SU-DHL-6 (cell line): ENCODE measurements around the gene RNF31.

Experiments used
- H2AFZ ChIP-seq: fragments of 200-600 bp; sonication (generic); 2 replicates; pipeline ENCODE4 v1.6.1; 2014; ENCODE audit warnings: low read depth, mild to moderate bottlenecking, moderate library complexity, mixed read lengths, antibody characterized with exemption, low read length; ENCODE audit not compliant: severe bottlenecking
- H3F3A ChIP-seq: fragments of 200-600 bp; shearing (Covaris generic); 2 replicates; pipeline ENCODE4 v1.6.0; 2016; ENCODE audit warnings: antibody characterized with exemption, mild to moderate bottlenecking; ENCODE audit not compliant: insufficient read depth
- H3K27ac ChIP-seq: fragments of 200-600 bp; sonication (generic); 2 replicates; pipeline ENCODE4 v1.5.1; 2016; ENCODE audit warnings: low read depth, mild to moderate bottlenecking, low read length, moderate library complexity, mixed read lengths
- H3K27me3 ChIP-seq: fragments of 200-600 bp; sonication (generic), shearing (Covaris generic); 2 replicates; pipeline ENCODE4 v1.6.0; 2014; ENCODE audit warnings: mild to moderate bottlenecking, low read length
- H3K36me3 ChIP-seq: fragments of 200-600 bp; sonication (generic); 2 replicates; pipeline ENCODE4 v1.6.1; 2014; ENCODE audit warnings: mild to moderate bottlenecking, low read length, mixed read lengths
- H3K4me2 ChIP-seq: fragments of 300-600, 200-600 bp; shearing (Covaris generic), sonication (generic); 2 replicates; pipeline ENCODE4 v1.6.0; 2014; ENCODE audit warnings: low read length, low read depth, mild to moderate bottlenecking; ENCODE audit not compliant: poor library complexity, severe bottlenecking
- H3K4me3 ChIP-seq: fragments of 200-600 bp; sonication (generic); 2 replicates; pipeline ENCODE4 v1.5.1; 2014; ENCODE audit warnings: antibody characterized with exemption, low read length, mild to moderate bottlenecking, mixed read lengths; ENCODE audit not compliant: insufficient read depth, poor library complexity, severe bottlenecking
- H3K79me2 ChIP-seq: fragments of 200-600 bp; sonication (generic); 2 replicates; pipeline ENCODE4 v1.6.1; 2014; ENCODE audit warnings: mild to moderate bottlenecking, low read length, moderate library complexity; ENCODE audit not compliant: insufficient read depth
- H3K9ac ChIP-seq: fragments of 200-600 bp; sonication (generic); 2 replicates; pipeline ENCODE4 v1.7.0; 2014; ENCODE audit warnings: mild to moderate bottlenecking, low read length
- H3K9me2 ChIP-seq: fragments of 200-600 bp; sonication (generic); replicated peaks from 2 replicates; pipeline ENCODE4 v1.6.1; 2014; ENCODE audit warnings: low read length; ENCODE audit not compliant: insufficient read depth
- H3K9me3 ChIP-seq: fragments of 200-600 bp; sonication (generic); 2 replicates; pipeline ENCODE4 v1.6.1; 2014; ENCODE audit warnings: low read length, mixed read lengths; ENCODE audit not compliant: insufficient read depth
- H4K20me1 ChIP-seq: fragments of 200-600 bp; sonication (generic); 2 replicates; pipeline ENCODE4 v1.6.1; 2014; ENCODE audit warnings: low read depth, mild to moderate bottlenecking, antibody characterized with exemption, low read length, moderate library complexity, mixed read lengths
- CTCF ChIP-seq: fragments of 200-600 bp; sonication (generic); IDR thresholded peaks from one replicate; pipeline ENCODE4 v1.5.1; 2017; ENCODE audit warnings: antibody characterized with exemption, mild to moderate bottlenecking, low read length, moderate library complexity; ENCODE audit not compliant: insufficient read depth, poor library complexity, severe bottlenecking
- EZH2phosphoT487 ChIP-seq: fragments of 200-600 bp; sonication (generic), shearing (Covaris generic); conservative IDR thresholded peaks from 2 replicates; pipeline ENCODE4 v1.6.1; 2018; ENCODE audit warnings: mild to moderate bottlenecking, antibody characterized with exemption, low read length, moderate library complexity, mixed read lengths

Gene RNF31

DNA sequence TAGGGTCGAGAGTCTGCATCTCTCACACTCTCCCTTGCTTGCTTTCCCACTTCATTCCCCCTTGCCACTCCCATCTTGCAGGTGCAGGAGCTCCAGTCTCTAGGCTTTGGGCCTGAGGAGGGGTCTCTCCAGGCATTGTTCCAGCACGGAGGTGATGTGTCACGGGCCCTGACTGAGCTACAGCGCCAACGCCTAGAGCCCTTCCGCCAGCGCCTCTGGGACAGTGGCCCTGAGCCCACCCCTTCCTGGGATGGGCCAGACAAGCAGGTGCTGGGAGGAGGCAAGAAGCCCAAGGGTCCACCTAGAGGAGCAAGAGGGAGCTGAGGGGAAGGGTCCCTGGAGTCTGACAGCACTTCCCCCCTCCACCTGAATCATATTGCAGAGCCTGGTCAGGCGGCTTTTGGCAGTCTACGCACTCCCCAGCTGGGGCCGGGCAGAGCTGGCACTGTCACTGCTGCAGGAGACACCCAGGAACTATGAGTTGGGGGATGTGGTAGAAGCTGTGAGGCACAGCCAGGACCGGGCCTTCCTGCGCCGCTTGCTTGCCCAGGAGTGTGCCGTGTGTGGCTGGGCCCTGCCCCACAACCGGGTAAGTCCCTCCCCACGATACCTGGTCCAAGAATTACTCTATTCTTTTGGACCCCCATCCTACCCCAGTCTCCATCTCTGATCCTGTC is 4.2 kb downstream of the RNF31 start:
- H3K27me3 ChIP-seq = no peaks in the 10 kb centered on the region
- H3K9me2 ChIP-seq = no peaks in the 10 kb centered on the region
- no peaks in the 10 kb centered on the region for H3K36me3 ChIP-seq
- H3K4me3 ChIP-seq = no peak overlapping the region
- no peak overlapping the region for H3K9ac ChIP-seq
- H3K9me3 ChIP-seq = no peaks in the 10 kb centered on the region
- TF ChIP-seq CTCF (no peak), EZH2phosphoT487 (no peak)
- peaks cover 14% of the 10 kb centered on the region for H3K79me2 ChIP-seq
- H4K20me1 ChIP-seq = no peaks in the 10 kb centered on the region
- no peak overlapping the region for H2AFZ ChIP-seq
- no peak overlapping the region for H3K27ac ChIP-seq
- H3F3A ChIP-seq = 0 out of 2 replicates have a peak, but pooled peaks cover 3% of the 10 kb centered on the region
- H3K4me2 ChIP-seq = no peak overlapping the region

- Histone ChIP-seq H3K36me3 (no peaks in the 10 kb centered on the region), H3F3A (no peaks in the 10 kb centered on the region), H4K20me1 (no peaks in the 10 kb centered on the region), H3K9me3 (no peaks in the 10 kb centered on the region), H3K4me3 (no peak overlapping the region), H3K79me2 (no peaks in the 10 kb centered on the region), H3K27me3 (no peaks in the 10 kb centered on the region), H3K9ac (no peak overlapping the region), H3K9me2 (no peaks in the 10 kb centered on the region), H3K4me2 (no peak overlapping the region), H2AFZ (no peak overlapping the region), H3K27ac (no peak overlapping the region)
- no peak for TF ChIP-seq CTCF
Measured at GRCh38 chr14:24155100-24155499, 7.8 kb downstream of the RNF31 start.

DNA sequence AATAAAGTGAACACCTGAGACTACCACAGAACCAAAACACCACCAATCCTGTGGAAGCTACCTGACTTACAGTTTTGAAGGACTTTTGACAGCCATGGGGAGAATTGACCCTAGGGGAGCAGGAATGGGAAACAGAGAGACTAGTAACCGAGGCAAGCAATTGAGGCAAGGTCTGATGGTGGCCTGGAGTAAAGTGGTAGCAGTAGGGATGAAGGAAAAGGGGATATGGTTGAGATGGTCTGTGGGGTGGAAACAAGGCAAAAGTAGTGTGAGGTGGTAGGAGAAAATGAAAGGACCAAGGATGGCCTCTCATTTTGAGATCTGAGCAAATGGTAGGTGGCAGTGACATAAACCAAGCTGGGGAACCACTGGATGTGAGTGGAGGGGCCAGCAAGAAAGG is 9.5 kb downstream of the RNF31 start:
- no peaks in the 10 kb centered on the region for H3K36me3 ChIP-seq
- peaks cover 5% of the 10 kb centered on the region; the same call in 1 of the 2 replicates for H3K79me2 ChIP-seq
- H3K9me2 ChIP-seq = no peaks in the 10 kb centered on the region
- no peak overlapping the region for H3K9ac ChIP-seq
- TF ChIP-seq EZH2phosphoT487 = no peak
- no peak for TF ChIP-seq CTCF
- H3K4me3 ChIP-seq = no peak overlapping the region
- H3F3A ChIP-seq = 0 out of 2 replicates have a peak, but pooled peaks cover 3% of the 10 kb centered on the region
- H3K27ac ChIP-seq = no peak overlapping the region
- H2AFZ ChIP-seq = no peak overlapping the region
- H4K20me1 ChIP-seq = no peaks in the 10 kb centered on the region
- H3K9me3 ChIP-seq = no peaks in the 10 kb centered on the region
- no peak overlapping the region for H3K4me2 ChIP-seq
- no peaks in the 10 kb centered on the region for H3K27me3 ChIP-seq
